HG02642 (cell line): Measurements from ENCODE around the gene NOTO.

ENCODE experiments used
- ATAC-seq: cut with Tn5 transposase; IDR thresholded peaks from one replicate; pipeline ENCODE4 v1.9.1; 2021; ENCODE audit warnings: mild to moderate bottlenecking; ENCODE audit not compliant: unreplicated experiment, poor library complexity

Gene NOTO

GRCh38 chr2:73255907-73256617 is 53.7 kb downstream of the NOTO start:
- no peak for ATAC-seq

GRCh38 chr2:73256618-73256922 is 54.2 kb downstream of the NOTO start:
- no peak for ATAC-seq

GRCh38 chr2:73257021-73257420 is 54.6 kb downstream of the NOTO start:
- no peak for ATAC-seq

GRCh38 chr2:73257425-73258125 is 55.2 kb downstream of the NOTO start:
- no peak for ATAC-seq

GRCh38 chr2:73258186-73258912 is 56.0 kb downstream of the NOTO start:
- no peak for ATAC-seq

GRCh38 chr2:73258913-73259215 is 56.5 kb downstream of the NOTO start:
- no peak for ATAC-seq

- ATAC-seq = no peak
Observed at GRCh38 chr2:73259276-73259675, 56.9 kb downstream of the NOTO start.

GRCh38 chr2:73259704-73260337 is 57.4 kb downstream of the NOTO start:
- no peak for ATAC-seq

GRCh38 chr2:73260338-73260984 is 58.1 kb downstream of the NOTO start:
- ATAC-seq = no peak
